Measurements from ENCODE around the gene GCM1. TPM values are rescaled to one million over a fixed set of nuclear protein-coding genes. Genes with fewer than 3 reads are reported as not detected.

GCM1 gene
- total RNA-seq, 1 experiment from 2014 or later, result not detected

GRCh38 chr6:53095270-53095669, 53.4 kb downstream of the GCM1 start:
- Histone ChIP-seq H3K79me2 (ENCODE audit: low read length) (no peaks in the 10 kb centered on the region), H3K36me3 (ENCODE audit: insufficient read depth, low read length) (peaks cover 48% of the 10 kb centered on the region; the same call in 1 of the 2 replicates), H3K9me3 (ENCODE audit: low read length) (no peaks in the 10 kb centered on the region), H4K20me1 (ENCODE audit: insufficient read depth, low read depth, low read length) (no peaks in the 10 kb centered on the region), H3K27ac (ENCODE audit: low read length) (no peak overlapping the region), H3K9ac (ENCODE audit: low read length) (no peak overlapping the region), H3K4me1 (ENCODE audit: low read length) (no peaks in the 10 kb centered on the region), H3K4me2 (ENCODE audit: low read depth, low read length, poor library complexity, severe bottlenecking) (no peak overlapping the region), H2AFZ (ENCODE audit: low read length) (no peak overlapping the region), H3K4me3 (ENCODE audit: low read length) (no peak overlapping the region), H3K27me3 (ENCODE audit: low read length) (no peaks in the 10 kb centered on the region), H3K9me2 (replicated peaks; ENCODE audit: insufficient read depth, low read length) (no peaks in the 10 kb centered on the region)
- no peak for DNase-seq

GRCh38 chr6:53090576-53090975, 58.1 kb downstream of the GCM1 start:
- Histone ChIP-seq H4K20me1 (ENCODE audit: insufficient read depth, low read depth, low read length) (no peaks in the 10 kb centered on the region), H3K36me3 (ENCODE audit: insufficient read depth, low read length) (peaks cover 38% of the 10 kb centered on the region; the same call in 1 of the 2 replicates), H3K4me3 (ENCODE audit: low read length) (no peak overlapping the region), H3K9me2 (replicated peaks; ENCODE audit: insufficient read depth, low read length) (no peaks in the 10 kb centered on the region), H2AFZ (ENCODE audit: low read length) (no peak overlapping the region), H3K79me2 (ENCODE audit: low read length) (0 out of 2 replicates have a peak, but pooled peaks cover 2% of the 10 kb centered on the region), H3K9ac (ENCODE audit: low read length) (no peak overlapping the region), H3K27ac (ENCODE audit: low read length) (no peak overlapping the region), H3K4me1 (ENCODE audit: low read length) (no peaks in the 10 kb centered on the region), H3K4me2 (ENCODE audit: low read depth, low read length, poor library complexity, severe bottlenecking) (no peak overlapping the region), H3K27me3 (ENCODE audit: low read length) (no peaks in the 10 kb centered on the region), H3K9me3 (ENCODE audit: low read length) (no peaks in the 10 kb centered on the region)
- no peak for DNase-seq

- Histone ChIP-seq H2AFZ (ENCODE audit: low read length) (no peak overlapping the region), H4K20me1 (ENCODE audit: insufficient read depth, low read depth, low read length) (no peaks in the 10 kb centered on the region), H3K79me2 (ENCODE audit: low read length) (0 out of 2 replicates have a peak, but pooled peaks cover 2% of the 10 kb centered on the region), H3K9ac (ENCODE audit: low read length) (no peak overlapping the region), H3K36me3 (ENCODE audit: insufficient read depth, low read length) (peaks cover 36% of the 10 kb centered on the region; the same call in 1 of the 2 replicates), H3K27ac (ENCODE audit: low read length) (no peak overlapping the region), H3K4me2 (ENCODE audit: low read depth, low read length, poor library complexity, severe bottlenecking) (no peak overlapping the region), H3K9me2 (replicated peaks; ENCODE audit: insufficient read depth, low read length) (no peaks in the 10 kb centered on the region), H3K4me3 (ENCODE audit: low read length) (no peak overlapping the region), H3K4me1 (ENCODE audit: low read length) (no peaks in the 10 kb centered on the region), H3K9me3 (ENCODE audit: low read length) (no peaks in the 10 kb centered on the region), H3K27me3 (ENCODE audit: low read length) (no peaks in the 10 kb centered on the region)
- no peak for DNase-seq
These were observed 58.7 kb downstream of the GCM1 start for GRCh38 chr6:53089948-53090347.

- Histone ChIP-seq H3K79me2 (ENCODE audit: low read length) (peaks cover 6% of the 10 kb centered on the region; the same call in 1 of the 2 replicates), H3K27ac (ENCODE audit: low read length) (no peak overlapping the region), H3K4me3 (ENCODE audit: low read length) (no peak overlapping the region), H3K4me2 (ENCODE audit: low read depth, low read length, poor library complexity, severe bottlenecking) (no peak overlapping the region), H3K36me3 (ENCODE audit: insufficient read depth, low read length) (peaks cover 44% of the 10 kb centered on the region; the same call in 1 of the 2 replicates), H3K9ac (ENCODE audit: low read length) (no peak overlapping the region), H4K20me1 (ENCODE audit: insufficient read depth, low read depth, low read length) (no peaks in the 10 kb centered on the region), H2AFZ (ENCODE audit: low read length) (no peak overlapping the region), H3K9me3 (ENCODE audit: low read length) (no peaks in the 10 kb centered on the region), H3K9me2 (replicated peaks; ENCODE audit: insufficient read depth, low read length) (no peaks in the 10 kb centered on the region), H3K4me1 (ENCODE audit: low read length) (no peaks in the 10 kb centered on the region), H3K27me3 (ENCODE audit: low read length) (no peaks in the 10 kb centered on the region)
- DNase-seq, result no peak
These were observed 62.3 kb downstream of the GCM1 start for GRCh38 chr6:53086302-53086701.

- Histone ChIP-seq H3K9me2 (replicated peaks; ENCODE audit: insufficient read depth, low read length) (no peaks in the 10 kb centered on the region), H3K27me3 (ENCODE audit: low read length) (no peaks in the 10 kb centered on the region), H3K36me3 (ENCODE audit: insufficient read depth, low read length) (peaks cover 64% of the 10 kb centered on the region), H3K4me2 (ENCODE audit: low read depth, low read length, poor library complexity, severe bottlenecking) (no peak overlapping the region), H4K20me1 (ENCODE audit: insufficient read depth, low read depth, low read length) (no peaks in the 10 kb centered on the region), H3K79me2 (ENCODE audit: low read length) (peaks cover 3% of the 10 kb centered on the region; the same call in 1 of the 2 replicates), H3K4me1 (ENCODE audit: low read length) (no peaks in the 10 kb centered on the region; the same call in 1 of the 2 replicates), H3K9ac (ENCODE audit: low read length) (no peak overlapping the region), H3K9me3 (ENCODE audit: low read length) (no peaks in the 10 kb centered on the region), H2AFZ (ENCODE audit: low read length) (no peak overlapping the region), H3K4me3 (ENCODE audit: low read length) (no peak overlapping the region), H3K27ac (ENCODE audit: low read length) (no peak overlapping the region)
- no peak for DNase-seq
These were observed 67.8 kb downstream of the GCM1 start for GRCh38 chr6:53080813-53081212.

Small RNA genes within 50 kb of the gene (small RNA-seq; reads per million reads assigned to genes)
- not detected for gene RN7SL244P
- gene RNU6-464P, result not detected

Other genes starting within 250 kb of the GCM1 start
- gene GSTA3, start 239.1 kb downstream of the GCM1 start, total RNA-seq (2014; rRNA removed; shearing (Covaris generic); ENCODE audit: low replicate concordance), result not detected in 2 replicates
- 0.97 and 2.8 TPM in 2 replicates for gene GSTA4, start 153.6 kb downstream of the GCM1 start, total RNA-seq (2014; rRNA removed; shearing (Covaris generic); ENCODE audit: low replicate concordance)
- gene CILK1, start 87.0 kb downstream of the GCM1 start, total RNA-seq (2014; rRNA removed; shearing (Covaris generic); ENCODE audit: low replicate concordance), result 1.1 and 3.5 TPM in 2 replicates
- gene FBXO9, start 83.4 kb downstream of the GCM1 start, total RNA-seq (2014; rRNA removed; shearing (Covaris generic); ENCODE audit: low replicate concordance), result 41.5 and 51.0 TPM in 2 replicates
- gene ELOVL5, start 200.1 kb upstream of the GCM1 start, total RNA-seq (2014; rRNA removed; shearing (Covaris generic); ENCODE audit: low replicate concordance), result 37.9 and 82.7 TPM in 2 replicates

All from Karpas-422 (cell line).